Activated naive CD4-positive, alpha-beta T cell treated with anti-CD3 and anti-CD28 coated beads, Interleukin-2, amount 50 U/mL, for 24 hours (primary cell): ENCODE results near the gene SUSD2.
A peak's percentile ranks its signal among the peaks of the same experiment; 100 is the strongest.
"Not testable (repeated sequence)": the region's sequence is repeated elsewhere in the genome, so short reads cannot be mapped to it uniquely, and the experiment has no call there.

ENCODE experiments used
- H3K27ac Mint-ChIP-seq: one replicate; pipeline ENCODE4 v1.8.0; 2021; ENCODE audit warnings: mild to moderate bottlenecking, mixed read lengths
- H3K27me3 Mint-ChIP-seq: one replicate; pipeline ENCODE4 v1.8.0; 2021; ENCODE audit warnings: mixed read lengths
- H3K36me3 Mint-ChIP-seq: one replicate; pipeline ENCODE4 v1.8.0; 2021; ENCODE audit warnings: mixed read lengths
- H3K4me1 Mint-ChIP-seq: one replicate; pipeline ENCODE4 v1.8.0; 2021; ENCODE audit warnings: mixed read lengths
- H3K4me3 Mint-ChIP-seq: one replicate; pipeline ENCODE4 v1.8.0; 2021; ENCODE audit warnings: mild to moderate bottlenecking, mixed read lengths
- H3K9me3 Mint-ChIP-seq: one replicate; pipeline ENCODE4 v1.8.0; 2021; ENCODE audit warnings: mixed read lengths

SUSD2 gene

DNA sequence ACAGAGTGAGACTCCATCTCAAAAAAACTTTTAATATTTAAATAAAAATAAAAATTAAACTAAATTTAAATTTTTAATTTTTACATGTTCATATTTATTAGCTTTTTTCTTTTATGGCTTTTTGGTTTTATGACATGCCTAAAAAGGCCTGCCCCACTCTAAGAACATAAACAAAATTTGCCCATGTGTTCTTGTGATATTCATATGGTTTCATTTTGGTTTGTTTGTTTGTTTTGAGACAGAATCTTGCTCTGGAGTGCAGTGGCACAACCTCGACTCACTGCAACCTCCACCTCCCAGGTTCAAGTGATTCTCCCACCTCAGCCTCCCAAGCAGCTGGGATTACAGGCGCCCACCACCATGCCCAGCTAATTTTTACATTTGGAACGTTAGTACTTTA lies 27.7 kb downstream of the SUSD2 start:
- H3K27ac Mint-ChIP-seq: no peak overlapping the region
- H3K36me3 Mint-ChIP-seq: no peaks in the 10 kb centered on the region
- no peaks in the 10 kb centered on the region for H3K27me3 Mint-ChIP-seq
- no peak overlapping the region for H3K4me3 Mint-ChIP-seq
- H3K4me1 Mint-ChIP-seq: peaks cover 23% of the 10 kb centered on the region
- no peaks in the 10 kb centered on the region for H3K9me3 Mint-ChIP-seq

DNA sequence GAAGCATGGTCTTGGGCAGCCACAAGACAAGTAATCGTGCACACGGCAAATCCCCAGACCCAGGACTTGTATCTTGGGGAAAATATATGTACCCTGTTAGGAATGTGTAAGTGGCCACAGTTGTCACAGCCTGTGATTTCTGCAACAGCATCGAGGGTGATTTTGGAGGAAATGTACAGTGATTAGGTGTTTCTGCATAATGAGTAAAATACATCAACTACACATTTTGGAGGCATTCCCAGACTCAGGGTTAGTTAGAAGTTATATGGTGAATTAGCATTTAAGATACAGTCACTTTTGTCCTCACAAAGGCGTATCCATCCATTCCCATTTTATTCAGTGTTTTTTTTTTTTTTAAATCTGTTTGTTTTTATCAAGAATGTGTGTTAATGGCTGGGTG lies 28.4 kb downstream of the SUSD2 start:
- Mint-ChIP-seq H3K27ac (no peak overlapping the region), H3K4me3 (no peak overlapping the region), H3K9me3 (no peaks in the 10 kb centered on the region), H3K4me1 (peaks cover 23% of the 10 kb centered on the region), H3K27me3 (no peaks in the 10 kb centered on the region), H3K36me3 (no peaks in the 10 kb centered on the region)

DNA sequence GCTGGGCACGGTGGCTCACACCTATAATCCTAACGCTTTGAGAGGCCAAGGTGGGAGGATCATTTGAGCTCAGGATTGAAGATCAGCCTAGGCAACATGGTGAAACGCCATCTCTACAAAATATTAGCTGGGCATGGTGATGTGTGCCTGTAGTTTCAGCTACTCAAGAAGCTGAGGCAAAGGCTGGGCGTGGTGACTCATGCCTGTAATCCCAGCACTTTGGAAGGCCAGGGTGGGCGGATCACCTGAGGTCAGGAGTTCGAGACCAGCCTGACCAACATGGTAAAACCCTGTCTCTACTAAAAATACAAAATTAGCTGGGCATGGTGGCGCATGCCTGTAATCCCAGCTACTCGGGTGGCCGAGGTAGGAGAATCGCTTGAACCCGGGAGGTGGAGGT lies 29.1 kb downstream of the SUSD2 start:
- not testable (repeated sequence) for H3K27me3 Mint-ChIP-seq, H3K9me3 Mint-ChIP-seq, H3K36me3 Mint-ChIP-seq, H3K4me3 Mint-ChIP-seq, H3K27ac Mint-ChIP-seq
- H3K4me1 Mint-ChIP-seq: peaks cover 23% of the 10 kb centered on the region

DNA sequence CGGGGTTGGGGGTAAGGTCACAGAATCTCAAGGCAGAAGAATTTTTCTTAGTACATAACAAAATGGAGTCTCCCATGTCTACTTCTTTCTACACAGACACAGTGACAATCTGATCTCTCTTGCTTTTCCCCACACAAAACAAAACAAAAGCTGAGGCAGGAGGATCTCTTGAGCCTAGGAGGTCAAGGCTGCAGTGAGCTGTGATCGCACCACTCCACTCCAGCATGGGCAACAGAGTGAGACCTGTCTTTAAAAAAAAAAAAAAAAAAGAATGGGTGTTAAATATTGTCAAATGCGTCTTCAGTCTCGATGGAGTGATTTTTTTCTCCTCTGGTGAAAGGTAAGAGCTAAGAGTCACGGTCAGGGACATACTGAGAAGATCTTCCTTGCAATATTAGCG lies 30.4 kb downstream of the SUSD2 start:
- not testable (repeated sequence) for H3K4me3 Mint-ChIP-seq, H3K27ac Mint-ChIP-seq, H3K9me3 Mint-ChIP-seq, H3K36me3 Mint-ChIP-seq, H3K27me3 Mint-ChIP-seq
- peaks cover 21% of the 10 kb centered on the region for H3K4me1 Mint-ChIP-seq

DNA sequence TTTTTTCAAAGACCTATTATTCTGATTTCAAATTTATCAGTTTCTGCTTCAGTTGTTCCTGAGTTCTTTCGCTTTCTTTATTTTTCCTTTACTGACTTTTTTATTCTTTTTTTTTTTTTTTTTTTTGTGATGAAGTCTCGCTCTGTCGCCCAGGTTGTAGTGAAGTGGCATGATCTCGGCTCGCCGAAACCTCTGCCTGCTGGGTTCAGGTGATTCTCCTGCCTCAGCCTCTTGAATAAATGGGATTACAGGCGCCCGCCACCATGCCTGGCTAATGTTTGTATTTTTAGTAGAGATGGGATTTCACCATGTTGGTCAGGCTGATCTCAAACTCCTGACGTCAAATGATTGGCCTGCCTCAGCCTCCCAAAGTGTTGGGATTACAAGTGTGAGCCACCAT lies 31.8 kb downstream of the SUSD2 start:
- H3K4me3 Mint-ChIP-seq, H3K27ac Mint-ChIP-seq, H3K27me3 Mint-ChIP-seq, H3K36me3 Mint-ChIP-seq, H3K9me3 Mint-ChIP-seq, H3K4me1 Mint-ChIP-seq: not testable (repeated sequence)

DNA sequence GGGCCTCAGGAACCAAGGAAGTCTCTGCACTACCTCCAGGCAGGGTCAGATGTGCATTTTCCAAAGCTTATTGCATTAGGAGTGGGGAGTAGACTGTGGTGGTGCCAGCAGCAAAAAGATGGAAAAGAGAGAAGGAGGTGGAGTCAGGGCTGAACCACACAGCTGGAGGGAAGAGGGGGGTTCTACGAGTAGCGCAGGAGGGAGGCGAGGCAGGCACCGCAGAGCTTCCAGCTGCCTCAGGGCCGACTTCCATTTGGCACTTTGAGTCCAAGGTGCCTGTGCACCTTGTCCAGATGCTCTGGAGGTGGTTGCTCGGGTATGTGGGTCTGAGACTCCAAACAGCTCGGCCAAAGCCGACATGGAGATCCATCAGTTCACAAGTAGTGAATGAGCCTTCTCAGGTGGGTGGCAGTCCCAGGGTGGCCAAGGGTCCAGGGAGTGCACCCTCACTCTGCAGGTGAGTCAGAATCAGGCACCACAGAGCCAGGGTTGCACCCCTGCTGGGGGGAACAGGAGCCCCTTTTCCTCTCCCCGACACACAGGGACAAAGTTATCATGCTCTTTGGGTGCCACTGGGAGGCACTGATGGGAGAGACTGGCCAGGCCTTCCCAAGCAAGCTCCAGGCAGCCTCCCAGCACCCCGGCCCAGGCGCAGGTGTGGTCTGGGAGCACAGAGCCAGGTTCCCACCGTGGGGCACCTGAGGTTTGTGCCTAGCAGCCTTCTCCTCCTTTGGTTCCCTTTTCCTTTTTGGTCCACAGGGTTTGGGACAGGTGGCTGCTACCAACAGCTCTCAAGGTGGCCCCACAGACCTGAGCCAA lies 33.4 kb downstream of the SUSD2 start:
- Mint-ChIP-seq H3K36me3 (no peaks in the 10 kb centered on the region), H3K4me3 (no peak overlapping the region), H3K4me1 (no peaks in the 10 kb centered on the region), H3K27me3 (no peaks in the 10 kb centered on the region), H3K27ac (peak overlapping the region; percentile 32), H3K9me3 (no peaks in the 10 kb centered on the region)

DNA sequence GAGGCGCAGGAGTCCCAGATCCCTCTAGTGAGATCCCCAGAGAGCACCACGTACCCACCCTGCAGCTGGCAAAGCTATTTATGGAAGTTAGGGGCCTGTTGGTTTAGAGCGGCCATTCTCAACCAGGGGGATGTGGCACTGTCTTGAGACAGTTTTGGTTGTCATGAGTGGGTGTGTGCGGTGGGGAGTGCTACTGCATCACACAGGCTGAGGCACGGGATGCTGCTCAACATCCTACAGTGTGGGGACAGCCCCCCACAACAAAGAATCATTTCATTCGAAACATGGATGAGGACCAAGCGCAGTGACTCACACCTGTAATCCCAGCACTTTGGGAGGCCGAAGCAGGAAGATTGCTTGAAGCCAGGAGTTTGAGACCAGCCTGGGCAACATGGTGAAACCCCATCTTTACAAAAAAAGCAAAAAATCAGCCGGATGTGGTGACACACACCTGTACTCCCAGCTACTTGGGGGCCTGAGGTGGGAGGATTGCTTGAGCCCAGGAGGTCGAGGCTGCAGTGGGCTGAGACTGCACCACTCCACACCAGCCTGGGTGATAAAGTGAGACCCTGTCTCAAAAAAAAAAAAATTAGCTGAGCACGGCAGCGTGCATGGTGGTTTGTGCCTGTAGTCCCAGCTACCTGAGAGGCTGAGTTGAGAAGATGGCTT lies 35.4 kb downstream of the SUSD2 start:
- no peaks in the 10 kb centered on the region for H3K36me3 Mint-ChIP-seq
- H3K27ac Mint-ChIP-seq: no peak overlapping the region
- no peaks in the 10 kb centered on the region for H3K4me1 Mint-ChIP-seq
- no peaks in the 10 kb centered on the region for H3K9me3 Mint-ChIP-seq
- H3K27me3 Mint-ChIP-seq: no peaks in the 10 kb centered on the region
- no peak overlapping the region for H3K4me3 Mint-ChIP-seq

DNA sequence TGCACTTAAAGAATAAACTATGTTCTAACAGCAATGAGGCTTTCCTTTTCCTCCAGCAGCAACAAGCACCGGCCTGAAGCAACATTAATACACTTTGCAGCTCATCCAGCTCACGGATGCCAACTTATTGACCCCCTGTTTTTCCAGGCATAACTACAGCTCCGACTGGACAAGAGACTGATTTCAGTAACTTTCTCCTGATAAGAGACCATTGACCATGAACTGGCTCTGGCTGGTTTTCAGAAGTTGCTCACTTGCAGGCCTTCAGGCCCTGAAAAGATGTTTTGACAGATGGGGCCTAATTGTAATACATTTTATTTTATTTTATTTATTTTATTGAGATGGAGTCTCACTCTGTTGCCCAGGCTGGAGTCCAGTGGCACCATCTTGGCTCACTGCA lies 36.1 kb downstream of the SUSD2 start:
- Mint-ChIP-seq H3K9me3 (no peaks in the 10 kb centered on the region), H3K27me3 (no peaks in the 10 kb centered on the region), H3K27ac (no peak overlapping the region), H3K4me1 (no peaks in the 10 kb centered on the region), H3K36me3 (no peaks in the 10 kb centered on the region), H3K4me3 (no peak overlapping the region)

DNA sequence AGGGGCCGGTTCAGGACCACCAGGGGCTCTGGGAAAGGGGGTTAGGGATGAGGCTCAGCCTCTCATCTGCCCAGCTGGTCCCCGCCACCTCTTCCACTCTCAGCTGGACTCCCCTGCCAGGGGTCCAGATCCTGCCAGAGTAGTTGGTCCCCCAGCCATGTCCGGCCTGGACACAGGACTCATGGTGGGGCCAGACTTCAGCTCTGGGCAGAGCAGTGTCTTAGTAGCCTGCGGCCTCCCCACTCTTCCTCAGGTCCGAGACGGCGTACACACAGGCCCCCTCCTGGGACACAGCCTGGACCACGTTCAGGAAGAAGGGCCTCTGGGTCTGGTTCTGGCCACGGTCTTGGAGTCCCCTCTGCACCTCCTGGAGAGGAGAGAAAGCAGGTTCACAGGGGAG lies 38.5 kb downstream of the SUSD2 start:
- Mint-ChIP-seq H3K27ac (no peak overlapping the region), H3K9me3 (no peaks in the 10 kb centered on the region), H3K27me3 (no peaks in the 10 kb centered on the region), H3K4me3 (no peak overlapping the region), H3K36me3 (peaks cover 1% of the 10 kb centered on the region), H3K4me1 (no peaks in the 10 kb centered on the region)

DNA sequence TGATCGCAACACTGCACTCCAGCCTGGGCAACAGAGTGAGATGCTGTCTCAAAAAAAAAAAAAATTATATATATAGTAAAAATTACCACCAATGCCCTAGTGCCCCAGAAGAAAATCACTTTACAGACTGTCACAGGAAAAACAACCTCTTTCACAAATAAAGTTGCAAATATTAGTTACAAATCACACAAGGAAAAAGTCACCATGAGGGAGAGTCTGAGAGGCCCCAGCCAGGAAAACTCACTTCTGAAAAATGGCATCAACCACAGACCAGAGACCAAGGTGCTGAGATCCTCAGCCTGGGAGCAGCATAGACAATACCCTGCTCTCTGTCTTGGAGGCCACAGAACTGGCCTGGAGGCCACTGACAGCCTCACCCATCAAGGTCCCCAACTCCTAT lies 43.2 kb downstream of the SUSD2 start:
- no peak overlapping the region for H3K4me3 Mint-ChIP-seq
- peaks cover 1% of the 10 kb centered on the region for H3K36me3 Mint-ChIP-seq
- no peak overlapping the region for H3K27ac Mint-ChIP-seq
- no peaks in the 10 kb centered on the region for H3K4me1 Mint-ChIP-seq
- no peaks in the 10 kb centered on the region for H3K9me3 Mint-ChIP-seq
- H3K27me3 Mint-ChIP-seq: no peaks in the 10 kb centered on the region

DNA sequence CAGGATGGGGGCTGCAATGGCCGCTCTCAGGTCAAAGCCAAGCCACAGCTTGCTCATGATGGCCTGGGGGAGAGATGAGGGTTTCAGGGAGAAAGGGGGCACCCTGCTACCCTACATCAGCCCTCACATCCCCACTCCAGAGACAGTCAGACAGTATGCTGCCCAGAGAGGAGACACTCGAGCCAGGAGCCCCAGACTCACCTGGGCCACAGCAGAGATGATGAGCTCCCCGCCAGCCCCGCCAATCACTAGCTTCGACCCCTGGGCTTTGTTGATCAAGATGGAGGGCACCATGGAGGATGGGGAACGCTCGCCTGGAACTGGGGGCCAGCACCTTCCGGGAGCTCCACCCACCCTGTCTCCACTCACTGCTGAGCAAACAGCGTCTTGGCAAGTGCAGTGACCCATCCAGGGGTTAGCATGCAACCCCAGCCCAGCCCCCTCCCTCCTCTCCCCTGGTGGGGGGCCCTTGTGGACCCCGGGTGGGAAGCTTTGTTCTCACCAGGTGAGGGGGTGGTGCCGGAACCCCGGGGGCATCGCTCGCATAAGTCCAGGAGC lies 43.8 kb downstream of the SUSD2 start:
- H3K4me1 Mint-ChIP-seq: no peaks in the 10 kb centered on the region
- H3K9me3 Mint-ChIP-seq: no peaks in the 10 kb centered on the region
- no peak overlapping the region for H3K27ac Mint-ChIP-seq
- H3K27me3 Mint-ChIP-seq: no peaks in the 10 kb centered on the region
- H3K4me3 Mint-ChIP-seq: no peak overlapping the region
- H3K36me3 Mint-ChIP-seq: peaks cover 1% of the 10 kb centered on the region

DNA sequence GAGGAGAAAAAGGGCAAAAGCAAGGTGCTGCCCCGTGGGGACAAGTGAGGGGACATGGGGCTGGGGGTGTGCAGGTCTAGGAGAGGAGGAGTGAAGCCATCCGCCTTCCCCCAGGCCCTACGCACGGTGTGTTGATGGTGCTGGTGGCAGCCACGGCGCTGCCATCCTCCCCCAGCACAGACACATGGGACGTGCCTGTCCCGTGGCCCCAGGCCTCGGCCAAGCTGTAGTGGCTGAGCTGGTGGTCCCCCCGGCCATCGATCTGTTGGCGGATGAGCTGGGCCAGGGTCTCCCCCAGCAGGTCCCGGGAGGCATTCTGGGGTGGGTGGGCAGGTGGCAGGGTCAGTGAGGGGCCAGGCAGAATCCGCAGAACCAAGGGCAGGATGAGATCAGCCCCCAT lies 44.7 kb downstream of the SUSD2 start:
- H3K27ac Mint-ChIP-seq: no peak overlapping the region
- peaks cover 1% of the 10 kb centered on the region for H3K36me3 Mint-ChIP-seq
- H3K4me3 Mint-ChIP-seq: no peak overlapping the region
- H3K4me1 Mint-ChIP-seq: no peaks in the 10 kb centered on the region
- H3K9me3 Mint-ChIP-seq: no peaks in the 10 kb centered on the region
- H3K27me3 Mint-ChIP-seq: no peaks in the 10 kb centered on the region

DNA sequence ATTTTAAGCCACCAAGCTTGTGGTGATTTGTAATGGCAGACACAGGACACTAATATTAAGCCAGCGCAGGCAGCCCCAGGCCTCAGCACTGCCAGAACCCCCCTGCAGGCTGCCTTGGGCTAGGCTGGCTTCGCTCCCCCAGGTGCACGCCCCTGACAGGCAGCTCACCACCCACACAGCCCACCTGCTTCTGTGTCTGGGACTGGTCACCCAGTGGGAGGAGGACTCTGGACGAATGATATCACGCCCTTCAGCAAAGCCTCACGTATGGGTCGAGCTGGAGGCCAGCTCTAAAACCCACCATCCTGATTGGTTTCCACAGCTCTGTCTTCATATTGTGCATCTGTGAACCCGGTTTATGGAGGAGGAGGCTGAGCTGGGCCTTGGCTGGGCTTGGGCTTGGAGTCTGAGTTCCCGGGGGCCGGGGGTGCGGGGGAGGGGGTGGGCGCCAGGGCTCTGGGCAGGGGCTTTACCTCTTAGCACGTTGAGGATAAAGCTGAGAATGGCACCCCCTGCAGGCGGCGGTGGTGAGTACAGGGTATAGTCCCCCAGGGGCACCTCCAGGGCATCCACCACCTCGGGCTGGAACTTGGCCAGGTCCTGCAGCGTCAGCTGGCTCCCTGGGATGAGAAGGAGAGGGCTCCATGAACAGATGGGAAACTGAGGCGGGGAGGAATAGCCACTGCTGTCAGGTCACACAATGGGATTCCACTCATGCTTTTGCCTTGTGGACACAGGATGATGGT lies 49.8 kb downstream of the SUSD2 start:
- no peaks in the 10 kb centered on the region for H3K4me1 Mint-ChIP-seq
- H3K9me3 Mint-ChIP-seq: no peaks in the 10 kb centered on the region

DNA sequence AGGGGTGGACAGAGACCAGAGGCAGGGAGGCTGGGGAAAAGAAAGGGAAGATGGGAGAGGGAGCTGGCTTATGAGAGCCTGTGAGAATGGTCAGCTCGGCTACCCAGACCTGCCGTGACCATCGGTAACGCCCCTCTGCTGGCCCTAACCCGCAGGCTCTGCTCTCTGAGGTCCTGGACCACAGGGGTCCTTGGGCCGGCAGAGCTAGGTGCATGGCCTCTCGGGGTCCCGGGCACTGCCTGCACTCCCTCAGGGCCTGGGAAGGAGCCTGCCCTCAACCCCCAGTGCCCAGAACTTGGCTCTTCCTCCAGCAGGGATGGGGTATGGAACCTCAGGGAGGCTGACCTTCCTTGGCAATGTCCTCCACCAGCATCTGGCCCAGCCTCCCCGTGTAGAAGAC lies 50.4 kb downstream of the SUSD2 start:
- H3K9me3 Mint-ChIP-seq: no peaks in the 10 kb centered on the region
- no peaks in the 10 kb centered on the region for H3K4me1 Mint-ChIP-seq
- H3K27ac Mint-ChIP-seq: no peak overlapping the region
- no peaks in the 10 kb centered on the region for H3K36me3 Mint-ChIP-seq
- H3K27me3 Mint-ChIP-seq: no peaks in the 10 kb centered on the region
- H3K4me3 Mint-ChIP-seq: no peak overlapping the region

More for the DNA sequence above, 49.8 kb downstream of the SUSD2 start:
- Mint-ChIP-seq H3K27ac (peak overlapping the region; percentile 13), H3K27me3 (no peaks in the 10 kb centered on the region), H3K36me3 (no peaks in the 10 kb centered on the region), H3K4me3 (no peak overlapping the region)

DNA sequence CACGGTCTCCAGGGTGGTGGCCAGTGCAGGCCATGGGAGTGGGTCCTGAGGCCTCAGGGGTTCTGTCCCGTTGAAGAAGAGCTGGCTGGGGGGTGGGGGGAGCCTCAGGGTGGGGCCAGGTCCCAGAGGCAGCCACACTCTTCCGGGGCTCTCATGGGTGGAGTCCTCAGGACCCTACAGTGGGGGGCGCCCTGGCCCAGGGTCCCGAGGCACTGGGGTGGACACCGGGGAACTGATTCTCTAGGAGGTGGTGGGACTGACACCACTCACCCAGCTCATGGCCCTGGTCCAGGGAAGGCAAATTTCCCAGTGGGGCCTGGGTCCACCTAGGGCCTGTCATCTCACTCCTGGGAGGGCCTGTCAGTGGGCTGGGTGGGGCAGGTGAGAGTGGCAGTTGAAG lies 50.8 kb downstream of the SUSD2 start:
- Mint-ChIP-seq H3K4me3 (no peak overlapping the region), H3K9me3 (no peaks in the 10 kb centered on the region), H3K27ac (no peak overlapping the region), H3K36me3 (no peaks in the 10 kb centered on the region), H3K4me1 (no peaks in the 10 kb centered on the region), H3K27me3 (no peaks in the 10 kb centered on the region)

DNA sequence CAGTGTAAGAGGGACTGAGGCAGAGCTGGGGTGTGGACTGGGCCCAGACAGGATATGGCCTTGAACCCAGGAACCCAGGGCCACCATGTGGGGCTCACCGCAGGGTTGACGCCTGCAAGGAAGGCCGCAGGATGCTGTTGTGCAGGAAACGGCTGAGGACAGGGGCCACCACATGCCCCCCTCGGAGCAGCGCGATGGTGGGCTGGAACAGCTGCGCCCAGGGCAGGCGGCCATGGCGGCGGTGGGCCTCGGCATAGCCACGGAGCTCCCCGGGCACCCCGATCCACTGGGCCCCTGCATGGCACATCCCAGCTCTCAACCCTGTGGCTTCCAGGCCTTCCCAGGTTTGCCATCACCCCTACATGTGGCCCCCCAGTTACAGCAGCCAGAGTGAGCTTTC lies 51.4 kb downstream of the SUSD2 start:
- Mint-ChIP-seq H3K4me3 (no peak overlapping the region), H3K9me3 (no peaks in the 10 kb centered on the region), H3K27ac (no peak overlapping the region), H3K27me3 (no peaks in the 10 kb centered on the region), H3K4me1 (no peaks in the 10 kb centered on the region), H3K36me3 (no peaks in the 10 kb centered on the region)
